SK-N-SH (cell line): ENCODE results near the gene HS2ST1.

Experiments used
- CTCF ChIP-seq: fragments of 200-600 bp; sonication (generic); IDR thresholded peaks from 2 replicates; pipeline ENCODE4 v1.6.1; 2017; ENCODE audit warnings: antibody characterized with exemption, mild to moderate bottlenecking, moderate library complexity
- EP300 ChIP-seq, 2 experiments: IDR thresholded peaks; 2 replicates each; pipeline versions ENCODE4 v1.4.0 to v1.6.1; 2012; ENCODE audit warnings: borderline replicate concordance in 1 of 2, low read depth in 1 of 2, low read length in 1 of 2
- GABPA ChIP-seq: IDR thresholded peaks from 2 replicates; pipeline ENCODE4 v1.4.0; 2012; ENCODE audit warnings: low read depth, mild to moderate bottlenecking
- MAX ChIP-seq: IDR thresholded peaks from 2 replicates; pipeline ENCODE4 v1.4.0; 2012; ENCODE audit warnings: low read depth
- PBX3 ChIP-seq: IDR thresholded peaks from 2 replicates; pipeline ENCODE4; 2012
- POLR2AphosphoS5 ChIP-seq: IDR thresholded peaks from 2 replicates; pipeline ENCODE4 v1.6.1; 2012; ENCODE audit warnings: low read depth, low read length
- RAD21 ChIP-seq: IDR thresholded peaks from 2 replicates; pipeline ENCODE4 v1.6.1; 2012; ENCODE audit warnings: mild to moderate bottlenecking, low read length
- RXRA ChIP-seq: IDR thresholded peaks from 2 replicates; pipeline ENCODE4 v1.4.0; 2012; ENCODE audit warnings: low read depth, mild to moderate bottlenecking, borderline replicate concordance
- SMC3 ChIP-seq: IDR thresholded peaks from 2 replicates; pipeline ENCODE4 v1.6.1; 2012; ENCODE audit warnings: low read depth, low read length, improper control_type of control experiment
- TAF1 ChIP-seq: IDR thresholded peaks from 2 replicates; pipeline ENCODE4 v1.6.1; 2012; ENCODE audit warnings: low read depth, mild to moderate bottlenecking, low read length, moderate library complexity, borderline replicate concordance
- YY1 ChIP-seq: IDR thresholded peaks from 2 replicates; pipeline ENCODE4 v1.4.0; 2012; ENCODE audit warnings: low read depth, mild to moderate bottlenecking
- ZBTB33 ChIP-seq: IDR thresholded peaks from 2 replicates; pipeline ENCODE4 v1.4.0; 2012; ENCODE audit warnings: low read depth, borderline replicate concordance
- TF ChIP-seq, protein P1 (sequence below): fragments of 150-350 bp; IDR thresholded peaks from 2 replicates; pipeline ENCODE4 v1.6.1; 2016; ENCODE audit warnings: mild to moderate bottlenecking, low read depth, low read length
- TF ChIP-seq, protein P2 (sequence below): IDR thresholded peaks from 2 replicates; pipeline ENCODE4 v1.4.0; 2012; ENCODE audit warnings: low read depth, borderline replicate concordance

- TF ChIP-seq YY1, result no peak
- no peak for TF ChIP-seq CTCF
- TF ChIP-seq POLR2AphosphoS5, result no peak
- no peak for TF ChIP-seq GABPA
- TF ChIP-seq PBX3, result no peak
- TF ChIP-seq ZBTB33, result no peak
- TF ChIP-seq TAF1, result no peak
- TF ChIP-seq MAX, result no peak
- TF ChIP-seq EP300 (IDR thresholded peaks at IDR 0.05; ENCODE audit: borderline replicate concordance in 1 of 2, low read depth in 1 of 2, low read length in 1 of 2), result no peak
- TF ChIP-seq RAD21, result no peak
- no peak for TF ChIP-seq RXRA
- TF ChIP-seq, protein P1, sequence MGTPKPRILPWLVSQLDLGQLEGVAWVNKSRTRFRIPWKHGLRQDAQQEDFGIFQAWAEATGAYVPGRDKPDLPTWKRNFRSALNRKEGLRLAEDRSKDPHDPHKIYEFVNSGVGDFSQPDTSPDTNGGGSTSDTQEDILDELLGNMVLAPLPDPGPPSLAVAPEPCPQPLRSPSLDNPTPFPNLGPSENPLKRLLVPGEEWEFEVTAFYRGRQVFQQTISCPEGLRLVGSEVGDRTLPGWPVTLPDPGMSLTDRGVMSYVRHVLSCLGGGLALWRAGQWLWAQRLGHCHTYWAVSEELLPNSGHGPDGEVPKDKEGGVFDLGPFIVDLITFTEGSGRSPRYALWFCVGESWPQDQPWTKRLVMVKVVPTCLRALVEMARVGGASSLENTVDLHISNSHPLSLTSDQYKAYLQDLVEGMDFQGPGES, result no peak
- TF ChIP-seq, protein P2, sequence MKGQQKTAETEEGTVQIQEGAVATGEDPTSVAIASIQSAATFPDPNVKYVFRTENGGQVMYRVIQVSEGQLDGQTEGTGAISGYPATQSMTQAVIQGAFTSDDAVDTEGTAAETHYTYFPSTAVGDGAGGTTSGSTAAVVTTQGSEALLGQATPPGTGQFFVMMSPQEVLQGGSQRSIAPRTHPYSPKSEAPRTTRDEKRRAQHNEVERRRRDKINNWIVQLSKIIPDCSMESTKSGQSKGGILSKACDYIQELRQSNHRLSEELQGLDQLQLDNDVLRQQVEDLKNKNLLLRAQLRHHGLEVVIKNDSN, result no peak
- TF ChIP-seq SMC3, result no peak
These were observed 19.3 kb downstream of the HS2ST1 start for GRCh38 chr1:86933562-86934377.
